Measurements from ENCODE around the gene INTS11. TPM values are rescaled to one million over a fixed set of nuclear protein-coding genes. Genes with fewer than 3 reads are reported as not detected.

INTS11 gene
- total RNA-seq, 3 donors from 2014 or later (not counting 1 experiment from before 2014, with no cell fraction given) = 150 to 189 (median 181) TPM

- H3K4me3 Mint-ChIP-seq = no peak overlapping the region
- 29% methylated on average over 13 of the region's 13 CpGs for WGBS (ENCODE audit: insufficient coverage)
- ATAC-seq (no peak), DNase-seq (no peak)
- TF ChIP-seq CTCF (IDR thresholded peaks at IDR 0.05) = no peak
- H3K9me3 Mint-ChIP-seq = no peaks in the 10 kb centered on the region
- H3K27me3 Mint-ChIP-seq (ENCODE audit: low read depth in 2 of 2) = peaks cover 12 to 17% of the 10 kb centered on the region in 2 donors
- H3K4me1 Mint-ChIP-seq = peaks cover 0 to 11% of the 10 kb centered on the region in 2 donors
- H3K36me3 Mint-ChIP-seq = no peaks in the 10 kb centered on the region
- H3K4me3 ChIP-seq (ENCODE audit: low read length) = no peak overlapping the region
- no peak overlapping the region for H3K27ac Mint-ChIP-seq
- intact Hi-C loops (cut with micrococcal nuclease) = no loop called here
- no peaks in the 10 kb centered on the region for H3K9me3 ChIP-seq (ENCODE audit: control insufficient read depth, insufficient read depth, low read length)
- H3K27me3 ChIP-seq (ENCODE audit: control insufficient read depth, insufficient read depth, low read length) = peaks cover 21% of the 10 kb centered on the region
- peaks cover 13% of the 10 kb centered on the region for H3K4me1 ChIP-seq (ENCODE audit: control insufficient read depth, insufficient read depth, low read length)
- no peak overlapping the region for H3K27ac ChIP-seq (ENCODE audit: low read length)
- H3K36me3 ChIP-seq (ENCODE audit: control insufficient read depth, insufficient read depth, low read length) = no peaks in the 10 kb centered on the region
Measured at GRCh38 chr1:1361982-1362423, 37.5 kb upstream of the INTS11 start.

DNA sequence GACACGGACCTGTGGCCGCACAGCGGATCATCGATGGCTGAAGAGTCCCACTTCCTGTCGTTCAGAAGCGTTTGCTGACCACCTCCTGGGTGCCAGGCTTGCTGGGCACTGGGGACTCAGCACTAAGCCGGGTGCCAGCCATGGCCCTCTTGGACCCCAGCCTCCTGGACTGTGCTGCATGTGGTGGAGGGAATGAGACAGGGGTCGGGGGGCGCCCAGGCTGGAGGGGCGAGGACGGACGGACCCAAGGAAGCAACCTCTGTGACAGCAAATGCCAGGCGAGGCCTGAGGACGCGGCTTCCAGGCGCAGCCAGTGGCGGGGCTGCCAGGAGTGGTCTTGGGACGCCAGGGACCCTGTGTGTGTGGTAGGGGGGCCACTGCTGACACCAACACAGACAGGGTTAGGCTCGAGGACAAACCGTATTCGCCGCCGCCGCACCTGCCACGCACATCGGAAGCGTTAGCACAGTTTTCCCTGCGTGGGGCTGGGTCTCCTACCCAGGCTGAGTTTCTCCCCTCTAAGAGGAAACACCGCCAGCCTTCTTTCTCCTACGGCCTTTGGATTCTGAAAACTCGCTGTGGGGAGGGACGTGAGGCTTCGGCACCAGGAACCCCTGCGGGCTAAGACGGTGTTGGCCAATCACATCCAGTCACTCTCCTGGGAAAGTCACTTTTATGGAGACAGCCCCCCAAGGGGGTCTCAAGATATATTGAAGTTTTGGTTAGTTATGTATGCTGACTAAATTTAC, 36.9 kb upstream of the INTS11 start:
- H3K4me1 ChIP-seq (ENCODE audit: control insufficient read depth, insufficient read depth, low read length) = peaks cover 13% of the 10 kb centered on the region
- no peak for ATAC-seq
- H3K27me3 ChIP-seq (ENCODE audit: control insufficient read depth, insufficient read depth, low read length) = peaks cover 23% of the 10 kb centered on the region
- Mint-ChIP-seq H3K4me3 (no peak overlapping the region), H3K27me3 (ENCODE audit: low read depth in 2 of 2) (peaks cover 12 to 17% of the 10 kb centered on the region in 2 donors), H3K27ac (no peak overlapping the region), H3K4me1 (peaks cover 0 to 11% of the 10 kb centered on the region in 2 donors), H3K9me3 (no peaks in the 10 kb centered on the region), H3K36me3 (no peaks in the 10 kb centered on the region)
- no peaks in the 10 kb centered on the region for H3K36me3 ChIP-seq (ENCODE audit: control insufficient read depth, insufficient read depth, low read length)
- DNase-seq = no peak
- H3K4me3 ChIP-seq (ENCODE audit: low read length) = no peak overlapping the region
- H3K9me3 ChIP-seq (ENCODE audit: control insufficient read depth, insufficient read depth, low read length) = no peaks in the 10 kb centered on the region
- H3K27ac ChIP-seq (ENCODE audit: low read length) = no peak overlapping the region
- intact Hi-C loops (cut with micrococcal nuclease) = no loop called here
- no peak for TF ChIP-seq CTCF (IDR thresholded peaks at IDR 0.05)
- 78% methylated on average over 31 of the region's 35 CpGs for WGBS (ENCODE audit: insufficient coverage)

DNA sequence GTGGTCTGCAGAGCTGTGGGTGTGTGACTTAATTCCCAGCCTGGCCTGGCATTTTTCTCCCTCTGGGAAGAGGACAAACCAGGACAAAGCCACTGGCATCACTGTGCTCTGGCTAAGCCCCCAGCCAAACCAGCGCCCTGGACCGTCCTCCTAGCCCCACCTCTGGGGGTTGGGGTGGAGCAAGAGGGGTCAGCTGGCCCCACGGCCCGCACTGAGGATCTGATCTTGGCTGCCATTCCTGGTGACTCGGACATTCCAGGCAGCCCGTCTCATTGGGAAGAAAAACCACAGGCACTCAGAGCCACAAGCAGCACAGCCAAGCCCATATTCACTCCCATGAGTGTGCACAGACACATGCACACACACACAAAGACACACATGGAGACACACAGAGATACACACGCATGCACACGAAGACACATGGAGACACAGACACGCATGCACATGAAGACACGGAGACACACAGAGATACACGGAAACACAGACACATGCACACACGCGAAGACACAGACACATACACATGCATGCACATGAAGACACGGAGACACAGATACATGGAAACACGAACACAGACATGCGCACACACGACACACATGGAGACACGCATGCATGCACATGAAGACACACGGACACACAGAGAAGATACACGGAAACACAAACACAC, 36.2 kb upstream of the INTS11 start:
- peaks cover 12 to 17% of the 10 kb centered on the region in 2 donors for H3K27me3 Mint-ChIP-seq (ENCODE audit: low read depth in 2 of 2)
- H3K9me3 ChIP-seq (ENCODE audit: control insufficient read depth, insufficient read depth, low read length) = no peaks in the 10 kb centered on the region
- no peak overlapping the region for H3K27ac ChIP-seq (ENCODE audit: low read length)
- no peaks in the 10 kb centered on the region for H3K9me3 Mint-ChIP-seq
- peaks cover 0 to 11% of the 10 kb centered on the region in 2 donors for H3K4me1 Mint-ChIP-seq
- no peak for TF ChIP-seq CTCF (IDR thresholded peaks at IDR 0.05)
- DNase-seq (no peak), ATAC-seq (no peak)
- H3K36me3 Mint-ChIP-seq = no peaks in the 10 kb centered on the region
- peaks cover 23% of the 10 kb centered on the region for H3K27me3 ChIP-seq (ENCODE audit: control insufficient read depth, insufficient read depth, low read length)
- no peak overlapping the region for H3K4me3 ChIP-seq (ENCODE audit: low read length)
- WGBS (ENCODE audit: insufficient coverage) = 83% methylated on average over 20 of the region's 20 CpGs
- intact Hi-C loops (cut with micrococcal nuclease) = no loop called here
- H3K4me1 ChIP-seq (ENCODE audit: control insufficient read depth, insufficient read depth, low read length) = peaks cover 14% of the 10 kb centered on the region
- no peak overlapping the region for H3K27ac Mint-ChIP-seq
- H3K4me3 Mint-ChIP-seq = no peak overlapping the region
- H3K36me3 ChIP-seq (ENCODE audit: control insufficient read depth, insufficient read depth, low read length) = no peaks in the 10 kb centered on the region
